PC-3 (cell line): Measurements from ENCODE around the gene TMEM39A. TPM values are rescaled to one million over a fixed set of nuclear protein-coding genes. Genes with fewer than 3 reads are reported as not detected.
A peak's percentile ranks its signal among the peaks of the same experiment; 100 is the strongest.

Experiments
- ATAC-seq: fragments of 200-7000 bp; cut with Tn5 transposase; 2 replicates; pipeline ENCODE4 v1.9.1; 2020; ENCODE audit warnings: mild to moderate bottlenecking, moderate library complexity
- BruUV-seq: library from RNA; stranded (reverse); fragments of 400-500 nt; replicated peaks from 2 replicates; lab custom pipeline; 2021; lab: Mats Ljungman, UMichigan
- CTCF ChIA-PET: fragments of 300-600 bp; sonication (Branson Sonifier 250); formaldehyde crosslinking; loops from one replicate; lab custom pipeline; 2022; ENCODE audit warnings: antibody characterized with exemption; lab: Charles Lee
- POLR2A ChIA-PET: fragments of 300-600 bp; sonication (Branson Sonifier 250); formaldehyde crosslinking; loops from one replicate; lab custom pipeline; 2022; ENCODE audit warnings: antibody characterized with exemption; ENCODE audit not compliant: unreplicated experiment; lab: Charles Lee
- DNase-seq: peaks from one replicate; pipeline ENCODE4 v3.0.0-alpha.2; 2015
- H2AFZ ChIP-seq: fragments of 300-600 bp; sonication (generic); 2 replicates; pipeline ENCODE4 v1.6.0; 2016; ENCODE audit warnings: antibody characterized with exemption, low read length
- H3F3A ChIP-seq: fragments of 300-600 bp; sonication (generic); one replicate; pipeline ENCODE4 v1.6.0; 2017; ENCODE audit warnings: antibody characterized with exemption, low read length, control low read depth, mild to moderate bottlenecking; ENCODE audit not compliant: unreplicated experiment
- H3K27ac ChIP-seq: fragments of 300-600 bp; sonication (generic); 2 replicates; pipeline ENCODE4 v1.5.1; 2016; ENCODE audit warnings: mild to moderate bottlenecking, low read length
- H3K27me3 ChIP-seq: fragments of 300-600 bp; sonication (generic); 2 replicates; pipeline ENCODE4 v1.6.1; 2016; ENCODE audit warnings: low read length, mixed read lengths
- H3K36me3 ChIP-seq: fragments of 300-600 bp; sonication (generic); 2 replicates; pipeline ENCODE4 v1.6.1; 2016; ENCODE audit warnings: low read depth, mixed run types, low read length, mixed read lengths
- H3K4me1 ChIP-seq: fragments of 300-600 bp; sonication (generic); 2 replicates; pipeline ENCODE4 v1.5.1; 2016; ENCODE audit warnings: low read length; ENCODE audit not compliant: insufficient read depth
- H3K4me2 ChIP-seq: fragments of 300-600 bp; sonication (generic); 2 replicates; pipeline ENCODE4 v1.6.0; 2016; ENCODE audit warnings: low read length
- H3K4me3 ChIP-seq: fragments of 300-600 bp; sonication (generic); 2 replicates; pipeline ENCODE4 v1.5.1; 2016; ENCODE audit warnings: mild to moderate bottlenecking, low read length, mixed read lengths
- H3K79me2 ChIP-seq: fragments of 300-600 bp; sonication (generic); 2 replicates; pipeline ENCODE4 v1.6.1; 2017; ENCODE audit warnings: low read length, mixed read lengths
- H3K9ac ChIP-seq: fragments of 300-600 bp; sonication (generic); 2 replicates; pipeline ENCODE4 v1.6.0; 2016; ENCODE audit warnings: mild to moderate bottlenecking, low read length
- H3K9me2 ChIP-seq: fragments of 300-600 bp; sonication (generic); replicated peaks from 2 replicates; pipeline ENCODE4 v1.6.1; 2016; ENCODE audit warnings: mixed run types, low read length, mixed read lengths
- H3K9me3 ChIP-seq: fragments of 300-600 bp; sonication (generic); 2 replicates; pipeline ENCODE4 v1.6.1; 2016; ENCODE audit warnings: low read length, mixed read lengths
- H4K20me1 ChIP-seq: fragments of 300-600 bp; sonication (generic); 2 replicates; pipeline ENCODE4 v1.6.1; 2016; ENCODE audit warnings: low read length, mixed read lengths
- EZH2 ChIP-seq: fragments of 300-600 bp; sonication (generic); IDR thresholded peaks from one replicate; pipeline ENCODE4 v1.6.1; 2017; ENCODE audit warnings: antibody characterized with exemption, mild to moderate bottlenecking, low read length; ENCODE audit not compliant: unreplicated experiment
- EZH2phosphoT487 ChIP-seq: fragments of 300-600 bp; sonication (generic); IDR thresholded peaks from 2 replicates; pipeline ENCODE4 v1.6.1; 2018; ENCODE audit warnings: mild to moderate bottlenecking, antibody characterized with exemption, low read length, borderline replicate concordance
- intact Hi-C: fragments of 100-400 bp; cut with micrococcal nuclease; formaldehyde crosslinking; loops from 2 replicates; pipeline ENCODE4 v1.9.0; 2023
- total RNA-seq: library from RNA; depleted of rRNA; stranded (reverse); fragments of >200 nt; gene quantifications from 2 replicates; pipeline ENCODE4 v1.2.3, GENCODE V29; 2014
- TF ChIP-seq, protein P1 (sequence below): fragments of 300-600 bp; sonication (generic); conservative IDR thresholded peaks from 2 replicates; pipeline ENCODE4 v1.5.1; 2017; ENCODE audit warnings: antibody characterized with exemption, low read depth, mild to moderate bottlenecking, low read length

Gene TMEM39A
- total RNA-seq, 1 experiment from 2014 or later = 56.5 TPM

- intact Hi-C loops = loop anchor here (5.0 kb wide), 1 partner anchor 161 kb away; the partner anchor contains the start of gene POPDC2
- CTCF ChIA-PET = no interaction called here
- no TSS peak for BruUV-seq
- no peaks in the 10 kb centered on the region for H3F3A ChIP-seq
- peaks cover 47% of the 10 kb centered on the region for H3K79me2 ChIP-seq
- no peak overlapping the region for H3K27ac ChIP-seq
- H3K9me3 ChIP-seq = no peaks in the 10 kb centered on the region
- POLR2A ChIA-PET = interaction anchor here (0.6 kb wide), 1 partner anchor 194 kb away, joined by 5 read pairs; no protein-coding TSS in a partner anchor
- no peaks in the 10 kb centered on the region for H3K27me3 ChIP-seq
- ATAC-seq (no peak), DNase-seq (no peak)
- peaks cover 12% of the 10 kb centered on the region; the same call in 1 of the 2 replicates for H3K36me3 ChIP-seq
- no peaks in the 10 kb centered on the region for H3K9me2 ChIP-seq
- H3K4me3 ChIP-seq = peak overlapping the region; percentile 97
- H2AFZ ChIP-seq = peak overlapping the region; percentile 0; the same call in 1 of the 2 replicates
- peaks cover 29% of the 10 kb centered on the region for H3K4me1 ChIP-seq
- H4K20me1 ChIP-seq = no peaks in the 10 kb centered on the region
- TF ChIP-seq EZH2phosphoT487 (no peak), EZH2 (no peak)
- TF ChIP-seq, protein P1, sequence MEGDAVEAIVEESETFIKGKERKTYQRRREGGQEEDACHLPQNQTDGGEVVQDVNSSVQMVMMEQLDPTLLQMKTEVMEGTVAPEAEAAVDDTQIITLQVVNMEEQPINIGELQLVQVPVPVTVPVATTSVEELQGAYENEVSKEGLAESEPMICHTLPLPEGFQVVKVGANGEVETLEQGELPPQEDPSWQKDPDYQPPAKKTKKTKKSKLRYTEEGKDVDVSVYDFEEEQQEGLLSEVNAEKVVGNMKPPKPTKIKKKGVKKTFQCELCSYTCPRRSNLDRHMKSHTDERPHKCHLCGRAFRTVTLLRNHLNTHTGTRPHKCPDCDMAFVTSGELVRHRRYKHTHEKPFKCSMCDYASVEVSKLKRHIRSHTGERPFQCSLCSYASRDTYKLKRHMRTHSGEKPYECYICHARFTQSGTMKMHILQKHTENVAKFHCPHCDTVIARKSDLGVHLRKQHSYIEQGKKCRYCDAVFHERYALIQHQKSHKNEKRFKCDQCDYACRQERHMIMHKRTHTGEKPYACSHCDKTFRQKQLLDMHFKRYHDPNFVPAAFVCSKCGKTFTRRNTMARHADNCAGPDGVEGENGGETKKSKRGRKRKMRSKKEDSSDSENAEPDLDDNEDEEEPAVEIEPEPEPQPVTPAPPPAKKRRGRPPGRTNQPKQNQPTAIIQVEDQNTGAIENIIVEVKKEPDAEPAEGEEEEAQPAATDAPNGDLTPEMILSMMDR = no peak
- 0 out of 2 replicates have a peak overlapping the region, but pooled peaks have one; percentile 96 for H3K9ac ChIP-seq
- peak overlapping the region; percentile 87 for H3K4me2 ChIP-seq
Observed at GRCh38 chr3:119500901-119501300, 37.5 kb upstream of the TMEM39A start.

GRCh38 chr3:119500265-119500664, 36.9 kb upstream of the TMEM39A start:
- peak overlapping the region; percentile 97 for H3K4me3 ChIP-seq
- ChIA-PET POLR2A (interaction anchor here (0.5 kb wide), 1 partner anchor 181 kb away, joined by 3 read pairs; no protein-coding TSS in a partner anchor), CTCF (interaction anchor here (0.5 kb wide), 1 partner anchor 60 kb away, joined by 7 read pairs; no protein-coding TSS in a partner anchor)
- DNase-seq = no peak
- H4K20me1 ChIP-seq = no peaks in the 10 kb centered on the region
- H3K9me3 ChIP-seq = no peaks in the 10 kb centered on the region
- no peak overlapping the region for H2AFZ ChIP-seq
- peak overlapping the region; percentile 87 for H3K4me2 ChIP-seq
- BruUV-seq = no TSS peak
- TF ChIP-seq EZH2 = no peak
- TF ChIP-seq EZH2phosphoT487 = no peak
- TF ChIP-seq, protein P1 = no peak
- ATAC-seq = no peak
- peaks cover 47% of the 10 kb centered on the region for H3K79me2 ChIP-seq
- H3K9ac ChIP-seq = peak overlapping the region; percentile 96; the same call in 1 of the 2 replicates
- H3K27me3 ChIP-seq = no peaks in the 10 kb centered on the region
- H3K4me1 ChIP-seq = peaks cover 29% of the 10 kb centered on the region
- H3K36me3 ChIP-seq = peaks cover 6% of the 10 kb centered on the region; the same call in 1 of the 2 replicates
- no peaks in the 10 kb centered on the region for H3F3A ChIP-seq
- H3K9me2 ChIP-seq = no peaks in the 10 kb centered on the region
- no peak overlapping the region for H3K27ac ChIP-seq
- intact Hi-C loops = loop anchor here (5.0 kb wide), 1 partner anchor 162 kb away; the partner anchor contains the start of gene POPDC2
